ENCODE measurements around the gene BAMBI.

Gene BAMBI

GRCh38 chr10:28684157-28684985 is 7.0 kb downstream of the BAMBI start:
- no peak overlapping the region for H3K27ac Mint-ChIP-seq
- H3K4me3 Mint-ChIP-seq = no peak overlapping the region
- no peaks in the 10 kb centered on the region for H3K9me3 Mint-ChIP-seq (ENCODE audit: low read depth)
- peaks cover 19% of the 10 kb centered on the region for H3K27me3 Mint-ChIP-seq
- H3K36me3 Mint-ChIP-seq = no peaks in the 10 kb centered on the region
- H3K4me1 Mint-ChIP-seq (ENCODE audit: low read depth) = peaks cover 14% of the 10 kb centered on the region

GRCh38 chr10:28684986-28685580 is 7.8 kb downstream of the BAMBI start:
- H3K4me1 Mint-ChIP-seq (ENCODE audit: low read depth) = peaks cover 7% of the 10 kb centered on the region
- H3K9me3 Mint-ChIP-seq (ENCODE audit: low read depth) = no peaks in the 10 kb centered on the region
- H3K27me3 Mint-ChIP-seq = peaks cover 15% of the 10 kb centered on the region
- H3K4me3 Mint-ChIP-seq = no peak overlapping the region
- H3K27ac Mint-ChIP-seq = no peak overlapping the region
- no peaks in the 10 kb centered on the region for H3K36me3 Mint-ChIP-seq

- peaks cover 13% of the 10 kb centered on the region for H3K27me3 Mint-ChIP-seq
- peaks cover under 1% of the 10 kb centered on the region for H3K4me1 Mint-ChIP-seq (ENCODE audit: low read depth)
- H3K36me3 Mint-ChIP-seq = no peaks in the 10 kb centered on the region
- H3K27ac Mint-ChIP-seq = no peak overlapping the region
- H3K9me3 Mint-ChIP-seq (ENCODE audit: low read depth) = no peaks in the 10 kb centered on the region
- H3K4me3 Mint-ChIP-seq = no peak overlapping the region
These were observed 8.4 kb downstream of the BAMBI start for GRCh38 chr10:28685717-28686116.

GRCh38 chr10:28686835-28687682 is 9.7 kb downstream of the BAMBI start:
- H3K4me3 Mint-ChIP-seq = no peak overlapping the region
- no peak overlapping the region for H3K27ac Mint-ChIP-seq
- no peaks in the 10 kb centered on the region for H3K36me3 Mint-ChIP-seq
- H3K27me3 Mint-ChIP-seq = peaks cover 7% of the 10 kb centered on the region
- no peaks in the 10 kb centered on the region for H3K4me1 Mint-ChIP-seq (ENCODE audit: low read depth)
- no peaks in the 10 kb centered on the region for H3K9me3 Mint-ChIP-seq (ENCODE audit: low read depth)

- Mint-ChIP-seq H3K9me3 (ENCODE audit: low read depth) (no peaks in the 10 kb centered on the region), H3K27me3 (peaks cover 7% of the 10 kb centered on the region), H3K36me3 (no peaks in the 10 kb centered on the region), H3K4me3 (no peak overlapping the region), H3K27ac (no peak overlapping the region), H3K4me1 (ENCODE audit: low read depth) (no peaks in the 10 kb centered on the region)
These were observed 10.3 kb downstream of the BAMBI start for GRCh38 chr10:28687683-28688001.

GRCh38 chr10:28690545-28690944 is 13.2 kb downstream of the BAMBI start:
- Mint-ChIP-seq H3K36me3 (no peaks in the 10 kb centered on the region), H3K4me1 (ENCODE audit: low read depth) (no peaks in the 10 kb centered on the region), H3K27me3 (peaks cover 10% of the 10 kb centered on the region), H3K4me3 (no peak overlapping the region), H3K27ac (no peak overlapping the region), H3K9me3 (ENCODE audit: low read depth) (no peaks in the 10 kb centered on the region)

GRCh38 chr10:28691187-28691694 is 13.9 kb downstream of the BAMBI start:
- no peaks in the 10 kb centered on the region for H3K4me1 Mint-ChIP-seq (ENCODE audit: low read depth)
- H3K4me3 Mint-ChIP-seq = no peak overlapping the region
- no peaks in the 10 kb centered on the region for H3K36me3 Mint-ChIP-seq
- no peak overlapping the region for H3K27ac Mint-ChIP-seq
- no peaks in the 10 kb centered on the region for H3K9me3 Mint-ChIP-seq (ENCODE audit: low read depth)
- H3K27me3 Mint-ChIP-seq = peaks cover 10% of the 10 kb centered on the region

- Mint-ChIP-seq H3K27me3 (peaks cover 10% of the 10 kb centered on the region), H3K27ac (no peak overlapping the region), H3K9me3 (ENCODE audit: low read depth) (no peaks in the 10 kb centered on the region), H3K4me1 (ENCODE audit: low read depth) (no peaks in the 10 kb centered on the region), H3K36me3 (no peaks in the 10 kb centered on the region), H3K4me3 (no peak overlapping the region)
These were observed 14.7 kb downstream of the BAMBI start for GRCh38 chr10:28692050-28692449.

- Mint-ChIP-seq H3K9me3 (ENCODE audit: low read depth) (no peaks in the 10 kb centered on the region), H3K36me3 (no peaks in the 10 kb centered on the region), H3K4me3 (no peak overlapping the region), H3K4me1 (ENCODE audit: low read depth) (no peaks in the 10 kb centered on the region), H3K27me3 (peaks cover 10% of the 10 kb centered on the region), H3K27ac (no peak overlapping the region)
These were observed 17.2 kb downstream of the BAMBI start for GRCh38 chr10:28694530-28694929.

GRCh38 chr10:28698075-28698474 is 20.8 kb downstream of the BAMBI start:
- Mint-ChIP-seq H3K27me3 (peaks cover 2% of the 10 kb centered on the region), H3K9me3 (ENCODE audit: low read depth) (no peaks in the 10 kb centered on the region), H3K27ac (no peak overlapping the region), H3K4me3 (no peak overlapping the region), H3K36me3 (no peaks in the 10 kb centered on the region), H3K4me1 (ENCODE audit: low read depth) (no peaks in the 10 kb centered on the region)

- H3K27me3 Mint-ChIP-seq = peaks cover 8% of the 10 kb centered on the region
- no peaks in the 10 kb centered on the region for H3K36me3 Mint-ChIP-seq
- no peaks in the 10 kb centered on the region for H3K9me3 Mint-ChIP-seq (ENCODE audit: low read depth)
- H3K4me3 Mint-ChIP-seq = no peak overlapping the region
- H3K4me1 Mint-ChIP-seq (ENCODE audit: low read depth) = no peaks in the 10 kb centered on the region
- no peak overlapping the region for H3K27ac Mint-ChIP-seq
These were observed 27.3 kb downstream of the BAMBI start for GRCh38 chr10:28704464-28705161.

- no peaks in the 10 kb centered on the region for H3K4me1 Mint-ChIP-seq (ENCODE audit: low read depth)
- no peaks in the 10 kb centered on the region for H3K36me3 Mint-ChIP-seq
- H3K9me3 Mint-ChIP-seq (ENCODE audit: low read depth) = no peaks in the 10 kb centered on the region
- peaks cover 8% of the 10 kb centered on the region for H3K27me3 Mint-ChIP-seq
- no peak overlapping the region for H3K4me3 Mint-ChIP-seq
- H3K27ac Mint-ChIP-seq = no peak overlapping the region
These were observed 28.2 kb downstream of the BAMBI start for GRCh38 chr10:28705472-28705871.

- no peak overlapping the region for H3K4me3 Mint-ChIP-seq
- H3K27ac Mint-ChIP-seq = no peak overlapping the region
- no peaks in the 10 kb centered on the region for H3K36me3 Mint-ChIP-seq
- H3K27me3 Mint-ChIP-seq = peaks cover 8% of the 10 kb centered on the region
- H3K9me3 Mint-ChIP-seq (ENCODE audit: low read depth) = no peaks in the 10 kb centered on the region
- no peaks in the 10 kb centered on the region for H3K4me1 Mint-ChIP-seq (ENCODE audit: low read depth)
These were observed 31.8 kb downstream of the BAMBI start for GRCh38 chr10:28709001-28709710.

- peaks cover 4% of the 10 kb centered on the region for H3K27me3 Mint-ChIP-seq
- H3K36me3 Mint-ChIP-seq = no peaks in the 10 kb centered on the region
- H3K4me3 Mint-ChIP-seq = no peak overlapping the region
- H3K4me1 Mint-ChIP-seq (ENCODE audit: low read depth) = no peaks in the 10 kb centered on the region
- no peak overlapping the region for H3K27ac Mint-ChIP-seq
- no peaks in the 10 kb centered on the region for H3K9me3 Mint-ChIP-seq (ENCODE audit: low read depth)
These were observed 33.0 kb downstream of the BAMBI start for GRCh38 chr10:28710202-28710886.

All from activated naive CD8-positive, alpha-beta T cell (primary cell).